ENCODE results near the gene POPDC2.

POPDC2 gene

DNA sequence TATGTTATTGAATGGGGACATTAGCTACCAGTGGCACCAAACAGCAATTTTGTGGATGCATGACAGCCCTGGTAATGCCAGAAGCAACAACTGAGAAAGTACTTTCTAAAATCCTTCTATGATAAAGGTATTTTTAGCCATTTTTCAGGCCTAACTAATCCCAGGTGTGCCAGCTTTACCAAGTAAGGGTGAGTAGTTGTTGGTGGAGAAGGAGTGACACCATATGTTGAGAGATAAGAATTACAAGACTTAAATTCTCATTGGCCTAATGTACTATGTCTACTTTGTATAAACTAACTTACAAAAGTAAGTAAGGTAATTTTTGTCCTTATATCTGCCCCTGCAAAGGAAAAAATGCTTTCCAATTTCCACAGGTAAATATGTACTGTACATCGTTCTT is 20.9 kb upstream of the POPDC2 start:
- TF ChIP-seq, protein P1, sequence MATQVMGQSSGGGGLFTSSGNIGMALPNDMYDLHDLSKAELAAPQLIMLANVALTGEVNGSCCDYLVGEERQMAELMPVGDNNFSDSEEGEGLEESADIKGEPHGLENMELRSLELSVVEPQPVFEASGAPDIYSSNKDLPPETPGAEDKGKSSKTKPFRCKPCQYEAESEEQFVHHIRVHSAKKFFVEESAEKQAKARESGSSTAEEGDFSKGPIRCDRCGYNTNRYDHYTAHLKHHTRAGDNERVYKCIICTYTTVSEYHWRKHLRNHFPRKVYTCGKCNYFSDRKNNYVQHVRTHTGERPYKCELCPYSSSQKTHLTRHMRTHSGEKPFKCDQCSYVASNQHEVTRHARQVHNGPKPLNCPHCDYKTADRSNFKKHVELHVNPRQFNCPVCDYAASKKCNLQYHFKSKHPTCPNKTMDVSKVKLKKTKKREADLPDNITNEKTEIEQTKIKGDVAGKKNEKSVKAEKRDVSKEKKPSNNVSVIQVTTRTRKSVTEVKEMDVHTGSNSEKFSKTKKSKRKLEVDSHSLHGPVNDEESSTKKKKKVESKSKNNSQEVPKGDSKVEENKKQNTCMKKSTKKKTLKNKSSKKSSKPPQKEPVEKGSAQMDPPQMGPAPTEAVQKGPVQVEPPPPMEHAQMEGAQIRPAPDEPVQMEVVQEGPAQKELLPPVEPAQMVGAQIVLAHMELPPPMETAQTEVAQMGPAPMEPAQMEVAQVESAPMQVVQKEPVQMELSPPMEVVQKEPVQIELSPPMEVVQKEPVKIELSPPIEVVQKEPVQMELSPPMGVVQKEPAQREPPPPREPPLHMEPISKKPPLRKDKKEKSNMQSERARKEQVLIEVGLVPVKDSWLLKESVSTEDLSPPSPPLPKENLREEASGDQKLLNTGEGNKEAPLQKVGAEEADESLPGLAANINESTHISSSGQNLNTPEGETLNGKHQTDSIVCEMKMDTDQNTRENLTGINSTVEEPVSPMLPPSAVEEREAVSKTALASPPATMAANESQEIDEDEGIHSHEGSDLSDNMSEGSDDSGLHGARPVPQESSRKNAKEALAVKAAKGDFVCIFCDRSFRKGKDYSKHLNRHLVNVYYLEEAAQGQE (IDR thresholded peaks at IDR 0.05; ENCODE audit: insufficient read depth in 1 of 2, low read depth in 2 of 2, low read length in 2 of 2), result no peak
- no peak for TF ChIP-seq TAF1 (IDR thresholded peaks at IDR 0.05; ENCODE audit: borderline replicate concordance, insufficient read depth, low read length)
- TF ChIP-seq FOXP2 (optimal IDR thresholded peaks at IDR 0.05; ENCODE audit: borderline replicate concordance, extremely low read depth, extremely low read length, insufficient read depth), result no peak
- no peak for TF ChIP-seq SIN3A (IDR thresholded peaks at IDR 0.05; ENCODE audit: borderline replicate concordance, insufficient read depth, low read length)
- no peak for TF ChIP-seq POLR2AphosphoS5 (IDR thresholded peaks at IDR 0.05; ENCODE audit: low read depth, low read length)

DNA sequence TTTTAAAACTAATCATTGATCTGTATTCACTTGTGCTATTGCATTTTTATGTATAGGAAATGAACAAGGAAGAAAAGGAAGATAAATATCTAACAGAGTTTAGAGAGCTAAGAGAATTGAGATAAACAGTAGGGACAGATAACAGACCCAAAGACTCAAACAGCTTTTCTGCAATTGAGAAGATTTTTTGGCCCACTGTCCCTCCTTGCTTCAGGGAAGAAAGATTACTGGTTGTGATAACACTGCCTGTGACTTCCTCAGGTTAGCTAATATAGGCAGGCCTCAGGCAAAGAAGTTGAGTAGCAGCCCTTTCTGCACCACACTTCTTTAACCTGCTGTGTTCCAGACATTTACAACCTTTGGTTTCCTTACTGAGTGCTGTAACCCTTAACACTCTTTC is 19.5 kb upstream of the POPDC2 start:
- TF ChIP-seq TAF1 (IDR thresholded peaks at IDR 0.05; ENCODE audit: borderline replicate concordance, insufficient read depth, low read length), result no peak
- TF ChIP-seq, protein P1 (IDR thresholded peaks at IDR 0.05; ENCODE audit: insufficient read depth in 1 of 2, low read depth in 2 of 2, low read length in 2 of 2), result no peak
- TF ChIP-seq SIN3A (IDR thresholded peaks at IDR 0.05; ENCODE audit: borderline replicate concordance, insufficient read depth, low read length), result no peak
- no peak for TF ChIP-seq FOXP2 (optimal IDR thresholded peaks at IDR 0.05; ENCODE audit: borderline replicate concordance, extremely low read depth, extremely low read length, insufficient read depth)
- no peak for TF ChIP-seq POLR2AphosphoS5 (IDR thresholded peaks at IDR 0.05; ENCODE audit: low read depth, low read length)

DNA sequence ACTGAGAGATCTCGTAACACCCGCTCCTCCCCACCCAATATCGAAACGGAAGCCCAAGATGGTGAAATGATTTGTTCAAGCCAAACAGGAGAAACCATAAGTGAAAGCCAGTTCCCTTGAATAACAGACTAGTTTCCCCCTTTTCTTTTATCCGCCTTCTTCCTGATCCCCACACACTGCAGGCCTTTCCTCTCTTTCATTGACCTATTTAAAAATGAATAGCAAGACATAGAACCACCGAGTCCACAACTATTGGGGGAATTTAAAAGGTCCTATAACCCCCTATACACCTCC is 17.2 kb upstream of the POPDC2 start:
- TF ChIP-seq, protein P1 (IDR thresholded peaks at IDR 0.05; ENCODE audit: insufficient read depth in 1 of 2, low read depth in 2 of 2, low read length in 2 of 2), result no peak
- TF ChIP-seq FOXP2 (optimal IDR thresholded peaks at IDR 0.05; ENCODE audit: borderline replicate concordance, extremely low read depth, extremely low read length, insufficient read depth) (no peak), POLR2AphosphoS5 (IDR thresholded peaks at IDR 0.05; ENCODE audit: low read depth, low read length) (no peak), SIN3A (IDR thresholded peaks at IDR 0.05; ENCODE audit: borderline replicate concordance, insufficient read depth, low read length) (no peak), TAF1 (IDR thresholded peaks at IDR 0.05; ENCODE audit: borderline replicate concordance, insufficient read depth, low read length) (no peak)

DNA sequence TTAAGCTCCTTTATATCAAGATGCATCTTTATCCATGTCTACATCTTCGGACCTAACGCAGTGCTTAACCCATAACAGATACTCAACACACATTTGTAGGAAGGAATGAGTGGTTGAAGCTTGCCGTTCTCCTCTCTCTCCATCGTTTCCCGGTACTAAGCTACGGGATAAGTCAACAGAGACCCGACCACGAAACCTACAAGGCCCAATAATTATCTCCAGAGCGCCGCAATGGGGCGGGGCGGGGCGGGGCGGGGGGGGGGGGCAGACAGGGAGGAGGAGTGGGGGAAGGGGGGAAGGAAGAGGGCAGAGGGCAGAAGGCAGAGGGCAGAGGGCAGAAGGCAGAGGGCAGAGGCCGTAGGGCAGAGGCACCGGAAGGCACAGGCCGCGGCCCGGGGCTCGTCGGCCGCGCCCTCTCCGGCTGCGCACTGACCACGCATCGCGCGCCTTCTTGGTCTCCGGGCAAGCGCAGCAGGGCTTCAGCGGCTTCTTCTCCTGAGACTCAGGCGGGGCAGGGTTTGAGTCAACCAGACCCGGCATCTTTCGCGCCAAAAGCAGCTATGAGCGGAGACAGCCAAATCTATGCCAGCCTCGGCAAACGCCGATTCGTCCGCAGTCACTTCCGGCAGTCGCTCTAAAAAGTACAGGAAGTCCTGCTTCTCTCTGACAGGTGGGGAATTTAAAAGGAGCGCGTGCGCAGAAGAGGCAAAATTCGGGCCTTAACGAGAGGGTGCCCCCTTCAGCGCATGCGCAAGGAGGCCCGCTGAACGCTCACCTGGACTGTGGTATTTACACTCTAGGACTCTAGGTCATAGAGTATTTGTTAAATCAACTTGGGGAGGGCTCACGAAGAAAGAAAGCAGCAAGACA is 16.6 kb upstream of the POPDC2 start, which contains the start of gene COX17:
Gene COX17 (minus strand): TSS at position 636 of the 870 bp plus-strand sequence. CDS start 96 bp downstream, at position 540.
- 0 out of 2 replicates have a peak, but pooled peaks have one; percentile 12 for TF ChIP-seq TAF1 (IDR thresholded peaks at IDR 0.05; ENCODE audit: borderline replicate concordance, insufficient read depth, low read length)
- no peak for TF ChIP-seq SIN3A (IDR thresholded peaks at IDR 0.05; ENCODE audit: borderline replicate concordance, insufficient read depth, low read length)
- no peak for TF ChIP-seq FOXP2 (optimal IDR thresholded peaks at IDR 0.05; ENCODE audit: borderline replicate concordance, extremely low read depth, extremely low read length, insufficient read depth)
- 0 out of 2 replicates have a peak, but pooled peaks have one; percentile 43 for TF ChIP-seq POLR2AphosphoS5 (IDR thresholded peaks at IDR 0.05; ENCODE audit: low read depth, low read length)
- TF ChIP-seq, protein P1 (IDR thresholded peaks at IDR 0.05; ENCODE audit: insufficient read depth in 1 of 2, low read depth in 2 of 2, low read length in 2 of 2), result no peak

Data from PFSK-1 (cell line).